HG03066 (cell line): Measurements from ENCODE around the gene KNDC1.
"Not testable (repeated sequence)": the region's sequence is repeated elsewhere in the genome, so short reads cannot be mapped to it uniquely, and the experiment has no call there.

ENCODE experiments used
- ATAC-seq: cut with Tn5 transposase; IDR thresholded peaks from one replicate; pipeline ENCODE4 v1.9.1; 2021; ENCODE audit warnings: low read depth; ENCODE audit not compliant: unreplicated experiment

Gene KNDC1

DNA sequence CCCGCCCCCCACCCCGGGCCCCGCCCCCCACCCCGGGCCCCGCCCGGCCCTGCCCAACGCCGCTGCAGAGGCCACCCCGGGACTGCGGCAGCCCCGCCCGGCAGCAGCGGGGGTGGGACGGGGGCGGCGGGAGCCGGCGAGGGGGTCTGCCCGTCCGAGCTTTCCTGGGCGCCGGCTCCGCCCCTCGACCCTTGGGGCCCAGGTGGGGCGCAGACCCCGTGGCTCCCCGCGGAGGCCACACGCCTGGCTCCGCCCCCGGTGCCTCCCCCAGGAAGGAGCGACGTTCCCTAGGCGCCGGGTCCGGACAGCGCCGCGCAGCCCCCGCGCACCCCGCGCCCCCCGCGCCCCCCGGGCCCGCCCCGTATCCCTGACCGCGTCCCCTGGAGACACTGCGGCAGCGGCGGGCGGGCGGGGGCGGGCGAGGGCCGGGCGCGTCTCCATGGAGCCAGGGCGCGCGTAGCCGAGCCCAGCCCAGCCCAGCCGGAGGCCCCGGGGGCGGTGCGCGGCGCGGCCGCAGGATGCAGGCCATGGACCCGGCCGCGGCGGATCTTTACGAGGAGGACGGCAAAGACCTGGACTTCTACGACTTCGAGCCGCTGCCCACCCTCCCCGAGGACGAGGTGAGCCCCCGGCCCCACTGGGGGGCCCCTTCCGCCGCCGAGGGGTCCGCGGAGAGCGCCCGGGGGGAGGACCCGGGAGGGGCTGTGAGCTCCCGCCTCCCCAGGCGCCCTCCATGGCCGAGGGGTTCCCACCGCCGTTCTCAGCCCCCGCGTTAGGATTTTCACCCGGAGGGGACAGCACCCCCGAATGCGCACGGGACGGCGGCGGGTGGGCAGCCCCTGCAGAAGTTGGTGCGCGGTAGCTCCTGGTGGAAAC is at the start of gene KNDC1:
KNDC1 (plus strand) TSS at position 270 of the 876 bp plus-strand sequence; CDS start at position 519, 249 bp downstream.
- no peak for ATAC-seq

GRCh38 chr10:133110609-133111275 is 49.3 kb upstream of the KNDC1 start:
- ATAC-seq, result no peak

DNA sequence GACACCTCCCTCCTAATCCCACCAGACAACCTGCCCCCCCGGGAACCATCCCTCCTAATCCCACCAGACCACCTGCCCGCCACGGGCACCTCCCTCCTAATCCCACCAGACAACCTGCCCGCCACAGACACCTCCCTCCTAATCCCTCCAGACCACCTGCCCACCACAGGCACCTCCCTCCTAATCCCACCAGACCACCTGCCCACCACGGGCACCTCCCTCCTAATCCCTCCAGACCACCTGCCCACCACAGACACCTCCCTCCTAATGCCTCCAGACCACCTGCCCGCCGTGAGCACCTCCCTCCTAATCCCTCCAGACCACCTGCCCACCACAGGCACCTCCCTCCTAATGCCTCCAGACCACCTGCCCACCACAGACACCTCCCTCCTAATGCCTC is 48.4 kb upstream of the KNDC1 start:
- not testable (repeated sequence) for ATAC-seq

GRCh38 chr10:133113146-133113830 is 46.7 kb upstream of the KNDC1 start:
- ATAC-seq, result no peak

DNA sequence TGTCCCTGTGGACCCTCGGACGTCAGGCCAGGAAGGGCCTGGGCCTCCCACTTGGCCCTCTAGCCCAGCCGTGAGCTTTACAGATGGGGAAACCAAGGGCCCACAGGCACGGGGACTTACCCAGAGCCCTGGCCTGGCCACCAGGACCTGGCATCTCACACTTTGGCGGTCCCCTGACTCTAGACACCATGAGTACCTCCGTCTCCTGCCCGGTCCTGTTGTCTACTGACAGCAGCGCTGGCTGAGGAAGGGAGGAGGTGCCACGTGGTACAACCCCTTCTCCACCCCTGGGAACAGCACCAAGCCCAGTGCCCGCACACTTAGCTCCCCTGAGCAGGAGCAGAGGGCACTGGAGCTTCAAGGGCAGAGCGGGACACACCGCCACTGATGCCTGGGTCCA is 46.2 kb upstream of the KNDC1 start:
- no peak for ATAC-seq

GRCh38 chr10:133114251-133114650 is 45.8 kb upstream of the KNDC1 start:
- ATAC-seq, result no peak

DNA sequence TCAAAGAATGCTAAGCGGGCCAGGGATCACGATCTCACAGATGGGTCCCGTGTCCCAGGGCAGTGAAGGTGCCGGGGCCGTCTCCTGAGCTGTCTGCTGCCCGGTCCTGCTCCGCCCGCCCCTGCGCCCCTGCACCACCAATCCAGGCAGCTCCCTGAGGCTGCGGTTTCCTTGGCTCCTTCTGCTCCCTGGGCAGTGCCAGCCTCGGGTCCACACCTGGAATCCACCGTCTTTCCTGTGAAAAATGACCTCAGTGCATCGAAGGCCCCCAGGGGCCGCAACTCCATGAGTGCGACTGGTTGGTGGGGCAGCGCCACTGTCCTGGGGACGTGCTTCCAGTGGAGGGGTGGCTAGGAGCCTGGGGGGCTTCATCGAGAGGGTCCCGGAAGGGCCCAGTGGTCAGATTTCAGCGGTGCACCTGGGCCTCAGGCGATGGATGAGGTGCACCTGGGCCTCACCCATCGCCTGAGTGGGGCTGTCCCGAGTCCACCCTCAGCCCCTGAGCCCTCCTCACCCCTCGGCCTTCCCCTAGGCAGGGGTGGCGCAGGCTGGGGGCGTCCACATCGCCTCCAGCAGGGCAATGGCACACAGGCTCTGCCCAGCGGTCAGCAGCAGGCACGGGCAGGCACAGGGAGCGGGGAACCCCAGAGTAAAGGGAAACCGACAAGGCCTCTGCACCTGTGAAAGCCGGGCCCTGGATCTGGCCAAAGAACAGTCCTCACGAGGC is 45.1 kb upstream of the KNDC1 start:
- no peak for ATAC-seq

- no peak for ATAC-seq
Measured at GRCh38 chr10:133115453-133115842, 44.6 kb upstream of the KNDC1 start.

DNA sequence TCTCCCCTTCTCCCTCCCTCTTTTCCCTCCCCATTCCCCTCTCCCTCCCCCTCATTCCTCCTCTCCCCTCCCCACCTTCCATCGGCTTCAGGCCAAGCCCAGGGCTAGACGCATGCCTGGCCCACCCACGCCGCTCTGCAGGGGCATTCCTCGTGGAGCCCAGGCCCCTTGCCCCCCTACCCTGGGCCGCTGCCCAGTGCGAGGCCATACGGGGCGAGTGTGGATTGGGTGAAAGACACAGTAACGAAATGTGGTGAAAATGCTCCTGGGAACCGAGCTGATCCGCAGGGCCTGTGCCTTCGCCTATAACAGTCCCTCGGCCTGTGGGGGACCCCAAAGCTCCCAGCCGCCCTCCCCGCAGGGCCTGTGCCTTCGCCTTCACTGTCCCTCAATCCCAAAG is 44.0 kb upstream of the KNDC1 start:
- ATAC-seq, result no peak

DNA sequence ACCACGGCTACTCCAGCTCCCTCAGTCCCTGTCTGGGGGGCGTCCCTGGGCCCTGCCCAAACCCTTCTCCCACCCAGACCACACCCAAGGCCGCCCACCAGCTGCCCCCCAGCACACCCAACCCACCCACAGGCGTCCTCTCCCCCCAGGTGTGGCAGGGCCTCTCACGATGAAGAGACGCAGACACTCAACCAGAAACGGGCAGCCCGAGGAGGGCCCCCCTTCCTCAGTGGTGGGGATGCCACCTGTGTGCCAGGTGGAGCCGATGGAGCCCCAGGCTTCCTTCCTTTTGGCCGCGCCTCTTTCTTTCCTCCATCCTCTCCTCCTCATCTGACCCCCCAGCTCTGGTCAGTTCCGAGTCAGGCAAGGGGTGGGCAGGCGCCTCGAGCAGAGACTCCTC is 43.6 kb upstream of the KNDC1 start:
- no peak for ATAC-seq

GRCh38 chr10:133117036-133117687 is 42.9 kb upstream of the KNDC1 start:
- no peak for ATAC-seq

GRCh38 chr10:133117688-133118071 is 42.3 kb upstream of the KNDC1 start:
- no peak for ATAC-seq

DNA sequence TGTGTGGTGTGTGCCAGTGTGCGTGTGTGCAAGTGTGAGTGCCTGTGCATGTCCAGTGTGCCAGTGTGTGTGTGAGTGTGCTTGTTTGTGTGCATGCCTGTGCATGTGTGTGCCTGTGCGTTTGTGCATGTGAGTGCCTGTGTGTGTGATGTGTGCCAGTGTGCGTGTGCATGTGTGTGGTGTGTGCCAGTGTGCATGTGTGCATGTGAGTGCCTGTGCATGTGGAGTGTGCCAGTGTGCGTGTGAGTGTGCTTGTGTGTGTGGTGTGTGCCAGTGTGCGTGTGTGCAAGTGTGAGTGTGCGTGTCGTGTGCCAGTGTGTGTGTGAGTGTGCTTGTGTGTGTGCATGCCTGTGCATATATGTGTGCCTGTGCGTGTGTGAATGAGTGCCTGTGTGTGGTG is 38.5 kb upstream of the KNDC1 start:
- ATAC-seq, result no peak

DNA sequence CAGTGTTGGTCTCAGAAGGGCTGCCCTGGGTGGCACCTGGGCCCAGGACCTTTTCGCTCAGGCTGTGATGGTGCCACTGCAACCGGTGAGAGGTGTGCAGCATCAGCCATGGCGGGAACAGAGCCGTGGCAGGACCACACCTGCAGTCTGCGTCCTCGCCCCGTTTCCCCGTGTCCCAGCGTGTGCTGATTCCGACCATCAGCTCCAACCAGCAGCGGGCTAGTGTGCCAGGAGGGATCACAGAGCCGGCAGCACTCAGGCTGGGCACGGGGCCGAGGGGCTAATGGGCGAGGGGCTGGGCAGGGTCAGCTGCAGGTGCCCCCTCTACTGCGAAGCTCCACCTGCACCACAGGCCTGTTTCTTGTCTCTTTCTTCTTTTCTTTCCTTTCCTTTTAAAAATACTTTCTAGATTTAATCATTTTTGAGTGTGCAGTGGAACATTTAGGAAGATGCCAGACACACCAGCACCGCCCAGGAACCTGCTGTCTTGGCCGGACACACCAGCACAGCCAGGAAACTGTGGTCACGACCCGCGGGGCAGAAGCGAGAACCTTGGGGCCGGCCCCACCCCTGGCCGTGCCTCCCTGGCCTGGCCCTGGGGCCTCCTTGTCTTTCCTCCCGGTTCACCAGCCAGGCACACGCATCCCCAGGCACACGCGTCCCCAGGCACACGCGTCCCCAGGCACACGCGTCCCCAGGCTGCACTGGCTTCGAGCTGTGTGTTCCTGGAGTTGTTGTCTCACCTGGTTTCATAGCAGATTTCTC is 37.7 kb upstream of the KNDC1 start:
- ATAC-seq, result no peak

GRCh38 chr10:133123050-133123745 is 36.8 kb upstream of the KNDC1 start:
- no peak for ATAC-seq

GRCh38 chr10:133123746-133124356 is 36.2 kb upstream of the KNDC1 start:
- no peak for ATAC-seq

- ATAC-seq, result no peak
Measured at GRCh38 chr10:133124357-133125211, 35.4 kb upstream of the KNDC1 start.

DNA sequence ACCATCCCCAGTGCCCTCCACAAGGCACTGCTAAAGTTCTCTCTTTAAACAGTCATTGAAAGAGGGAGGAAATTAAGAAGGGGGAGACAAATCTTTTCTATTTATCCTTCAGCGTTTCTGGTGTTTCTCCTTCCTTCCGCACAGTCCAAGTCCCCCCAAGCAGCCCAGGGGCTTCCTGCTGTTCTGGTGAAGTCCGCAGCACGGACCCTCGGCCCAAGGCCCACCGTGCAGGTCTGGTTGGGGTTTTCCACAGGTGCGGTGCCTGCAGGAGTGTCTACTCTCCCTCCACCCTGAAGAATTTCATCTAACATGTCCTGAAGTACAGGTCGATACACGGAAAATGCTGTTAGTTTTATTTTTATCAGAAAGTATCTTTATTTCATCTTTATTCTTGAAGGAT is 34.1 kb upstream of the KNDC1 start:
- no peak for ATAC-seq
